ENCODE data around the gene SHLD1.
"Not testable (repeated sequence)": the region's sequence is repeated elsewhere in the genome, so short reads cannot be mapped to it uniquely, and the experiment has no call there.

Gene SHLD1

DNA sequence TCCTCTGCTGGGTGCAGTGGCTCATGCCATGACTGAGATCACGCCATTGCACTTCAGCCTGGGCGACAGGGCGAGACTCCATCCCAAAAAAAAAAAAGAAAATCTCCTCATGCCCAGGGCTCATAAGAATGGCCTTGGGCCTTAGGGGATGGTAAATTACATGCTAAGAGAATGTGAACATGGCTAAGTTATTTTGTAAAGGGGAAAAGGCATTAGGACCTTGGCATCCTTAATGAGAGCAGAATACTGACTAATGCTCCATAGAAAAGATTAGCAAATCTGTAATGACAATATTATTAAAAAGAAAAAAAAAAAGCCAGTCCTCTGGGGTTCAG, 12.6 kb upstream of the SHLD1 start:
- DNase-seq (ENCODE audit: low spot score), result no peak

DNA sequence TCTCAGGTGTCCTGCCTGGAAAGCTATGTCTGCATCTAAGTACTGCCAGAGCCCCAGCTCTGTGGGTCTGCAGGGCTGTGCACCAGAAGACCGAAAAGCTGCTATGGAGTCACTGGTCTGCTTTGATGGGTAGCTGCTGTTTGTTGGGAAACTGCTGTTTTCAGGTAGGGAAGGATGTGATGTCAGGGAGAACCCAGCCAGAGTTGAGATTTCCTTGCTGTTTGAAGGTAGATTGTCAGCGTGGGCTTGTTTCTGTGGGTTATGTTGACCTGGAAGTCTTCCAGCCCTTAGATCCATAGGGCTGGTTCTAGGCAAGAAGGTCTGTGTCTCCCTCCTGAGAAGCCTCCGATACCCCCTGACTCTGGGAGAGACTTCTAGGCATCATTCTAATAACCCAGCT, 12.2 kb upstream of the SHLD1 start:
- DNase-seq (ENCODE audit: low spot score), result no peak

DNA sequence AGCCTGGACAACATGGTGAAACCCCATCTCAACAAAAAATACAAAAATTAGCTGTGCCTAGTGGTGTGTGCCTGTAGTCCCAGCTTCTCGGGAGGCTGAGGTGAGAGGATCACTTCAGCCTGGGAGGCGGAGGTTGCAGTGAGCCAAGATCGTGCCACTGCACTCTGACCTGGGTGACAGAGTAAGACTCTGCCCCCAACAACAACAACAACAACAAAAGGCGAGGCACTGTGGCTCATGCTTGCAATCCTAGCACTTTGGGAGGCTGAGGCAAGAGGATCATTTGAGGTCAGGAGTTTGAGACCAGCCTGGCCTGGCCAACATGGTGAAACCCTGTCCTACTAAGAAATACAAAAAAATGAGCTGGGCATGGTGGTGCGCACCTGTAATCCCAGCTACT, 9.6 kb upstream of the SHLD1 start:
- not testable (repeated sequence) for DNase-seq (ENCODE audit: low spot score)

DNA sequence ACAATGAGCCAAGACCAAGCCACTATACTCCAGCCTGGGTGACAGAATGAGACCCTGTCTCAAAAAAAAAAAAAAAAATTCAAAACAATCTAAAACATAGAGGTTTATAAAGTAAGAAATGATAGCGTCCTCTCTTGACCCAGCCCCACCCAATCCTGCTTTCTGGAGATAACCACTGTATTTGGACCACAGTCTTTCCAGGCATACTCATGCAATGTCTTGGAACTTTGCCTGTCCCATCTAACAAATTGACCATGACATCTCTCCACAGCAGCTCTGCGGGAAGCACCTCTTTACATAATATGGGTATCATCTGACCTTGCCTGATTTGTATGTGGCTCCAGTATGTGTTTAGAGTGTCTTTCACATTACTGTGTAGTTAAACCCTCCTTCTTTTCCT, 9.1 kb upstream of the SHLD1 start:
- no peak for DNase-seq (ENCODE audit: low spot score)

DNA sequence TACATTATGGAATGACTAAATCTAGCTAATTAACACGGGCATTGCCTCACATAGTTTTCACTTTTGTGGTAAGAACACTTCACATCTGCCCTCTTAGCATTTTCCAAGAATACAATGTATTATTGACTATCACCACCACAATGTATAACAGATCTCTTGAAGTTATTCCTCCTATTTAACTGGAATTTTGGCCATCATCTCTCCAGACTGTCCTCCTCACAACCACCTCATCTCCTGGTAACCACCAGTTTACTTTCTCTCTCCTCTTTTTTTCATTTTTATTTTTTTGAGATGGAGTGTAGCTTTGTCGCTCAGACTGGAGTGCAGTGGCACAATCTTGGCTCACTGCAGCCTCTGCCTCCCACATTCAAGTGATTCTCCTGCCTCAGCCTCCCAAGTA, 8.2 kb upstream of the SHLD1 start:
- no peak for DNase-seq (ENCODE audit: low spot score)

DNA sequence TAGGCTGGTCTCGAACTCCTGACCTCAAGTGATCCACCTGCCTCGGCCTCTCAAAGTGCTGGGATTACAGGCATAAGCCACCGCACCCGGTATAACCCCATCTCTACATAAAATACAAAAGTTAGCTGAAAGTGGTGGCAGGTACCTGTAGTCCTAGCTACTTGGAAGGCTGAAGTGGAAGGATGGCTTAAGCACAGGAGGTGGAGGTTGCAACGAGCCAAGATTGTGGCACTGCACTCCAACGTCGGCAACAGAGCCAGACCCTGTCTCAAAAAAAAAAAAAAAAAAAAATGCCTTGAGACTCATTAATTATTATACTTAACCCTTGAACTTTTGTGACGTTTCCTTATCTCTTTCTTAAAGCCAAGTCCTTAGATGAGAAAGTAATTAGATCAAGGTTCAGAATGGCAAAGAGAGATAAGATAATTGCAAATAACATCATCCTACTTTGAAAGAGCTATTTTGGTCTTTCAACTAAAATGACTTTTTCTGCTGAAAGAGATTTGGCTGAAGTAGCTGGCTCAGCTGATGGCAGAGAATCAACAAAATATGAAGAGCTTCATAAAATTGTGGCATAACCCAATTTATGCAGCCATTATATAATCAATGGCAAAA, 4.7 kb upstream of the SHLD1 start:
- no peak for DNase-seq (ENCODE audit: low spot score)

DNA sequence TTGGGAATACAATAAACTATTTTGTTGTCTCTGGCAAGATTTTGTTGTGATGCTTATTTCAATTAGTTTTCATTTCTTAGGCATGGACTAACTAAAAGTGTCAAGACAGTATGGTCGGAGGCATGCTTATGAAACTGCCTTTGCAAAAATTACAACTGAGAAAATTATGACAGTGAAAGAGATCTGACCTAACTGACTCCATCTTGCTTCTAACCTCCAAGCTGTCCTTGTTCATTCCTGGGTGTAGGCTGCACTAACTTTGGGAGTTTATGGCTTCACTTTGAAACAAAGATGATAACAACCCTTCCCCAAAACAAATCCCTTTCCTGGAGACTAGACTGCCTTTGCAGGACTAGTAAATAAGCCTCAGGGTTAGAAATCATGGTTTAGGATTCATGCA, 4.1 kb upstream of the SHLD1 start:
- DNase-seq (ENCODE audit: low spot score), result no peak

DNA sequence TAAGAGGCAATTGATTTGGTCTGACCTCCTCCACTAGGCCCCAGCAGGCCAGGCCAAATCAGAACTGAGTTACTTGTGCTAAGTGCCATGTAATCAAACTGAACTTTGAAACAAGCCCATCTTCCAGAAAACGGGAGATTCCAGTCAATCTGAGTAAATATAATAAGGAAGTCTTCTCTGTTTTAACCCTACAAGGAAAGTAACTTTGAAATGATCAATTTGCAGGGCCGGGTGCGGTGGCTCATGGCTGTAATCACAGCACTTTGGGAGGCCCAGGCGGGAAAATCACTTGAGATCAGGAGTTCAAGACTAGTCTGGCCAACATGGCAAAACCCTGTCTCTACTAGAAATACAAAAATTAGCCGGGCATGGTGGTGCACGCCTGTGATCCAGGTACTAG, 2.0 kb upstream of the SHLD1 start:
- no peak for DNase-seq (ENCODE audit: low spot score)

DNA sequence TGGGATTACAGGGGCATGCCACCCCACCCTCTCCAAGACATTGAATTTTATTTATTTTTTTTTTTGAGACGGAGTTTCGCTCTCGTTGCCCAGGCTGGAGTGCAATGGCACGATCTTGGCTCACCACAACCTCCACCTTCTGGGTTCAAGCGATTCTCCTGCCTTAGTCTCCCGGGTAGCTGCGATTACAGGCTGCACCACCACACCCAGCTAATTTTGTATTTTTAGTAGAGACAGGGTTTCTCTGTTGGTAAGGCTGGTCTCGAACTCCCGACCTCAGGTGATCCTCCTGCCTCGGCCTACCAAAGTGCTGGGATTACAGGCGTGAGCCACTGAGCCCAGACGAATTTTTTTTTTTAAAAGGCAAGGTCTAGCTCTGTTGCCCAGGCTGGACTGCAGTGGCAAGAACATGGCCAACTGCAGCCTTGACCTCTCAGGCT, 669 bp upstream of the SHLD1 start:
- DNase-seq (ENCODE audit: low spot score), result not testable (repeated sequence)

DNA sequence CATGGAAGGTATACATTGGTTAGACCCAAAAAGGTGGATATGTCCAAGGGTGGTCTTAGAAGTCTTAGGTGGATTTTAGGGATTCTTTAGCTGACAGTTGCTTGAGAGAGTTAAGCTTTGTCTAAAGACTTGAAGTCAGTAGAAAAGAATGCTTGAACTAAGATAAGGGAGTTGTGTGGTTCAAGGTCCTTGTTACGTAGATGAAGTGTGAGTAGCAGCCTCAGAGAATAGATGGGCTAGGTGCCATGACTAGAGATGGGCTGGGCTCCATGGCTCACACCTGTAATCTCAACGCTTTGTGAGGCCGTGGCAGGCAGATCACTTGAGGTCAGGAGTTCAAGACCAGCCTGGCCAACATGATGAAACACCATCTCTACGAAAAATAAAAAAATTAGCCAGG, 1.7 kb downstream of the SHLD1 start:
- no peak for DNase-seq (ENCODE audit: low spot score)

DNA sequence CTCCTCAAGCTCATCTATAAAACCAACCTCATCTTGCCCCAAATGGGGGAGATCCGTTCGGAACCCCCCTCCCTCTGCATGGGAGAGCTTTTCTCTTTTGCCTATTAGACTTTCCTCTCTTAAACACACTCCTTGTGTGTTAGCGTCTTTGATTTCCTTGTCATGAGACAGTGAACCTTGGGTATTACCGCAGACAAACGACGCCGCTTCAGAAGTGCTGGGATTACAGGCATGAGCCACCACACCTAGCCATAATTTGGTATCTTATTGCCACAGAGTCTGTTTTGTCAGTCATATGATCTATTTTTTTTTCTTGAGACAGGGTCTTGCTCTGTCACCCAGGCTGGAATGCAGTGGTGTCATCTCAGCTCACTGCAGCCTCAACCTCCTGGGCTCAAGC, 3.6 kb downstream of the SHLD1 start:
- no peak for DNase-seq (ENCODE audit: low spot score)

DNA sequence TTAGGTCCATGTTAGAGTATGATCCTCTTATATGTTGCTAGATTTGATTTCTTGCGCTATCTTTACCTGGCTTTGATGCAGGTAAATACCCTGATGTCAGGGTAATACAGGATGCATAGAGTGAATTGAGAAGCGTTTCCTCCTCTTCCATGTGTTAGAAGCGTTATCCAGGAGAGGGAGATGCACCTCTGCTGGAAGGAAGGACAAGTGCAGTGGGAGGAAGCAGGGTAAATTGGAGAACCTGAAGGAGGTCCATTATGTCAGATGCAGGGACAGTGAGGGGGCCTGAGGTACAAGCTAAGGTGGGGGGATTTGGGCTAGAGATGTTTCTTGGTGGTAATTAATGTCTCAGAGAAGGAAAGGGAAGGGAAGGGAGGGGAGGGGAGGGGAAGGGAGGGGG, 7.7 kb downstream of the SHLD1 start:
- DNase-seq (ENCODE audit: low spot score), result no peak

DNA sequence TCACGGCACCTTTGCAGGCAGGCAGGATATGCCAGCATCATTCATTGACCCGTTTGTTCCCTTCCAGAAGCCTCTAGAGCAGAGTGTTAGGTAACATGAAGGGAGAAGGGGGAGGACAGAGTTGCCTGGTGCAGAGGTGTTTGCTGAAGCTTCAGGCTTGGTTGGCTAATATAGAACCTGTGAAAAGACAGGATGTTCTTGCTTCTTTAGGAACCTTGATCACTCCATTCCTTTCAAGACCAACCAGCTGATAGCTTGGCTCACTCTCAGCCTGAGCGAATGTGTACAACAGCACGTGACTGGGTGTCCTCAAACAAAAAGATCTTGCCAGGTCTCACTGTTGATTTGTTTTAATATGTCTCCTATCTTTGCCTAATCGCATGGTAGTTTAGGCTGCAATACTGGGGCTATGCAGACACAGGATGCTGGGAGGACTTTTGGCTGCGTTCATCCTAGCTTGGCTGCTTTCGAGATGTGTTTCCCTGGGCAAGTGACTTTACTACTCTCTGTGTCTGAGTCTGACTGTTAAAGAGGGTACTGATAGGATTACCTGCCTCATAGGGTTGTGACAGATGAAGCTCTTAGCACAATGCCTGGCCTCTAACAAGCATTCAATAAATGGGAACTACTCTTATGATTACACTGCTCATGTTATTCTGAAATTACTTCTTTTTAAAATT, 16.0 kb downstream of the SHLD1 start:
- no peak for DNase-seq (ENCODE audit: low spot score)

DNA sequence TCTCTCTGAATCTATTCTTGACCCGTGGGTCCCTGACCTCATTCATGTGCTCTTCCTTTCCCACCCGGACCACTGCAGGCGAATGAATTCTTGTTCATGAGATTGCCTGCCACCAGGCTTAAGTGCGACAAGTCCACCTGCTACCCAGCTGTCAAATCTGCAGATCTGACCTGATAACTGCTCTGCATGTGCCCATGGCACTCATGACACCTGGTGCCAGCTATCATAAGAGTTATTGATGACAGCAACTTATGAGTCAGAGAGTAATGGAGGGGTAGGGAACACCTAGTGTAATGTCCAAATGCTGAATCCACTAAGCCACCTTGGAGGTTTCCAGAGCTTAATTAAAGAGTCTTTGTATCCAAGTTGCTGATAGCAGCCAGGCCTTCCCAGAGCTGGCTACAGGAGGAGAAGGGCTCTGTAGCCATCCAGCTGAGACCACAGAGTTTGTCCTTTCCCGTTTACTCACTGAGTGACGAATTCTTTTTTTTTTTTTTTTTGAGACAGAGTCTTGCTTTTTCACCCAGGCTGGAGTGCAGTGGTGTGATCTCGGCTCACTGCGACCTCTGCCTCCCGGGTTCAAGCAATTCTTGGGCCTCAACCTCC, 17.4 kb downstream of the SHLD1 start:
- no peak for DNase-seq (ENCODE audit: low spot score)

DNA sequence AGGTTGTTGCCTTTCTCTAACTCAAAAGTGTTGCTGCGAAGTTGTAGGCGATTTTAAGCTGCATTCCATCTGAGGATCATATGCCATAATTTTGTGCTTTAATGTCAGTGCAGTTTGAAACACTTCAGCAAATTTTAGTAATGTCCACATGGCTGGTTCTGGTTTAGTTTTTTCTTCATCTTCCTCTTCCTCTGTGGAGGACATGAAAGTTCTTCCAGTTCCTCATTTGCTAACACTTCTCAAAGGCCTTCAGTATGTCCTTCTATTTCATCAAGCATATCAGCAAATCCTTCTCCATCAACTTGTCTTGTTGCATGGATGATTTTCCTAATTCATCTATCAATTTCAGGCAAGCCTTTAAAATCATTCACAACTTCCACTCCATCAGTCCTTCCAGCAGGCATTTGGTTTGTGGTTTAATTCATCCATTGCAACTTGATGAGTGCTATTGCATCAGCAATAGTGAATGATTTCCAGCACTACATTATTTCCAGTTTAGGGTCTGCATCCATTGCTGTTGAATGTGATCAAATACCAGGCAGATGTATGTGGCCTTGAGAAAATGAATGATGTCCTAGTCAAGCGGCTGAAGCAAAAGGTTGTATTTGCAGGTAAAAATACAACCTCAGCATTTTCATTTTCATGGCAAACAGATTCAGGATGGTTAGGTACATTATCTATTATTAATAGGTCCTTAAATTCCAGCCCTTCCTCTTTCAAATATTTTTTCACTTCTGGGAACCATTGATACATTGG, 20.2 kb downstream of the SHLD1 start:
- no peak for DNase-seq (ENCODE audit: low spot score)

DNA sequence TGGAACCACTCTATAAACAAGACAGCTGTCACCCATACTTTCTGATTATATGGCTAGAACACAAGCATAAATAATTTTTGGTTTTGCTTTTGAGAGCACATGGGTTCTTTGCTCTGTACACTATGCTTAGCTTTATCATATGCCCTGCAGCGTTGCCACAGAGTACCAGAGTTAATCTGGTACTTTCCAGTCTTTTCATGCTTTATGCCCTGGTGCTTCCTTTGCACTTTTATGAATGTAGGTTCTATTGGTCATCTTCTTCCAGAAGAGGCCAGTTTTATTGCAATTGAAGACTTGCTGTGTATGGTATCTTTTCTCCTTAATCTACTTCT, 20.8 kb downstream of the SHLD1 start:
- no peak for DNase-seq (ENCODE audit: low spot score)

DNA sequence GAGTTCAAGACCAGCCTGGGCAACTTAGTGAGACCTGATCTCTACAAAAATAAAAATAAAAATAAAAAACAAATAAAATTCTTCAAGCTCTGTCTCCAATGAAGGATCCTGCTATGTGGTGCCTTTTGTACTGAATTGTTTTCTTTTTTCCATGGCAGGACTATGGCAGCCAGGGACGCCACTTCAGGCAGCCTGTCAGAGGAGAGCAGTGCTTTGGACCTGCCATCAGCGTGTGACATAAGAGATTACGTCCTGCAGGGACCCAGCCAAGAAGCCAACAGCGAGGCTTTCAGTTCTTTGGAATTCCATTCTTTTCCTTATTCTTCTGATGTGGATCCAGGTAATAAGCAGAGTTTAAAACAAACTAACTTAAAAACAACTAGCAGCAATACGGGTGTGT, 22.5 kb downstream of the SHLD1 start:
- DNase-seq (ENCODE audit: low spot score), result no peak

DNA sequence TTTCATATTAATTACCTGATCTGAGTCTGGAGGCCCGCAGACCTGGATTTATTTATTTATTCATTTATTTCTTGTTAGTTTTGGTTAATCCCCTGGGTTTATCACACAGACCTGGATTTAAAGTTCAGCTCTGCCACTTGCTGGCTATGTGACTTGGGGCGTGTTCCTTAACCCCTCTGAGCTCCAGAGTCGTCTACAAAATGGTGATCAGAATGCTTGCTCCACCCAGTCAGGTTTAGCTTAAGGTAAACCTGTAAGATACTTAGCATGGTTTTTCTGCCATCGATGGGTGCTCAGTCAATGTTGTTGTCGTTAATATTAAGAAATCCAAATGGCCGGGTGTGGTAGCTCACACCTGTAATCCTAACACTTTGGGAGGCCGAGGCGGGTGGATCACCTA, 23.4 kb downstream of the SHLD1 start:
- DNase-seq (ENCODE audit: low spot score), result no peak

DNA sequence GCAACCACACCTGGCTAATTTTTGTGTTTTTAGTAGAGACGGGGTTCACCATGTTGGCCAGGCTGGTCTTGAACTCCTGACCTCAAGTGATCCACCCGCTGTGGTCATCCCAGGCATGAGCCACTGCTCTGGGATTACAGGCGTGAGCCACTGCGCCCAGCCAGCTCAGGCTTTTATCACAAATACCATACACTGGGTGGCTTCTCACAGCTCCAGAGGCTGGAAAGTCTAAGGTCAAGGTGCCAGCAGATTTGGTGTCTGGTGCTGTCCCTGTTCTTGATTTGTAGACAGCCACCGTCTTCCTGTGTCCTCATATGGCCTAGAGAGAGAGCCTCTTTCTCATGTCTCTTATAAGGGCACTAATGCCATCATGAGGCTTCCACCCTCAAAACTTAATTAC, 25.9 kb downstream of the SHLD1 start:
- DNase-seq (ENCODE audit: low spot score), result no peak

DNA sequence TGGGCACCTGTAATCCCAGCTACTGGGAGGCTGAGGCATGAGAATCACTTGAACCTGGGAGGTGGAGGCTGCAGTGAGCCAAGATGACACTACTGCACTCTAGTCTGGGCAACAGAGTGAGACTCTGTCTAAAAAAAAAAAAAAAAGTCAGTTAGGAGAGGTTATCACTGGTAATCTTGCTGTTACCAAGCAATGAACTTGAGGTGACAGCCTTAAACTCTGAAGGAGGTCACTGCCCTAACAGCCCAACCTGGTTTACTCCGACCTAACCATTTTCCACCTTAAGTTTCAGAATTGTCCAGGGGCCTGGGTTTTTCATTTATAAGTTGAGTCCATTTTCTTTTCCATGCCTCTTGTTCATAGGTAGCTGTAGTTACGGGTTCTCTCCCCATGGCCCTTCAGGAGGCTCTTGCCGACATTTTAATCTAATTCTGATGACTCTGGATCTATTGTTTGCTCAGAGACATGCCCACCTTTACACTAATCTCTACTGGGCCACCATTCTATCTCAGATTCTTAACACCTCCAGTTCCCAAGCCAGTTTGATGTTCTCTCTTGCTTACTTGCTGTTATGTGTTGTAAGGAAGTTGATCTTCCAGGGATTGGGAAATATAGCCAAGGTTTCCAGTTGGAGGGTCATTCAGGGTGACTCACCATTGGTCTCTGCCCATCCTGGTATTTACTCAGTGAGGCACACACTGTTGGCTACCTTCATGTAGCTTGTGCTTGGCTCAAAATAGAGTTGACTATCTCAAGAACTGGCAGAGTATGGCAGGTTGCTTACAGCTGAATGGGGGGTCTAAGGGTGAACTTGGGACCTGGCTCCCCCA, 29.1 kb downstream of the SHLD1 start:
- DNase-seq (ENCODE audit: low spot score), result peak; percentile 54

DNA sequence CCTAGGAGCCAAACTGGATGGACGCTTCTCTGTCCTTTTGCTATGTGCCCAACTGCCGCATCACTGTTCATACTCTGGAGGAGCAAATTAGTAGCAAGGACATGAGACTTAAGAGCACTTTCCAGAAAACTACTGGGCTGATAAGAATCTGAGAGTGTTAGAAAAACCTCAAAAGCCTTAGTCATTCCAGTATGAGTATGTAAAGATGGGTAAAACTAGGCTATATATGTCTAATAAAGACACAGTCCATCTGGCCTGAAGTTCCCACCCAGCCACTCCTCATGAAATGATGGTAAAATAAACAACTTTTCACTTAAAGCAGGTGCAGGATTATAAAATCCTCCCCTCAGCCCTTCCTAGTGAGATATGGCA, 30.6 kb downstream of the SHLD1 start:
- no peak for DNase-seq (ENCODE audit: low spot score)

DNA sequence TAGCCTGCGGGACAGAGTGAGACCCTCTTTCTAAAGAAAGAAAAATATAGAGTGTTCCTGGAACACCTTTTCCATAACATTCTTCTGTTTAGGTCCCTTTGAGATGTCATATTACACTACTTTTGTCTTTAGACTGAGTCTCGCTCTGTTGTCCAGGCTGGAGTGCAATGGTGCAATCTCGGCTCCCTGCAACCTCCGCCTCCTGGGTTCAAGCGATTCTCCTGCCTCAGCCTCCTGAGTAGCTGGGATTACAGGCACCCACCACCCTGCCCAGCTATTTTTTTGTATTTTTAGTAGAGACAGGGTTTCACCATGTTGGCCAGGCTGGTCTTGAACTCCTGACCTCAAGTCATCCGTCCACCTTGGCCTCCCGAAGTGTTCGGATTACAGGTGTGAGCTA, 31.2 kb downstream of the SHLD1 start:
- DNase-seq (ENCODE audit: low spot score), result not testable (repeated sequence)
